Neural cell (in vitro differentiated cells): ENCODE measurements around the gene BCAP31. TPM values are rescaled to one million over a fixed set of nuclear protein-coding genes. Genes with fewer than 3 reads are reported as not detected.

Source experiments
- H2AFZ ChIP-seq: fragments of 200-600, 300-800 bp; sonication (generic), shearing (Covaris generic); 2 replicates; pipeline ENCODE4 v1.6.0; 2014; ENCODE audit warnings: low read depth, mild to moderate bottlenecking, antibody characterized with exemption, low read length, moderate library complexity
- H3F3A ChIP-seq: fragments of 200-600 bp; shearing (Covaris generic); 2 replicates; pipeline ENCODE4 v1.6.1; 2016; ENCODE audit warnings: mild to moderate bottlenecking, moderate library complexity, mixed read lengths, antibody characterized with exemption, low read length; ENCODE audit not compliant: insufficient read depth, poor library complexity, severe bottlenecking
- H3K27ac ChIP-seq: fragments of 200-600, 300-800 bp; sonication (generic), shearing (Covaris generic); 2 replicates; pipeline ENCODE4 v1.5.1; 2014; ENCODE audit warnings: mild to moderate bottlenecking, low read length, moderate library complexity
- H3K27me3 ChIP-seq: fragments of 300-800, 200-600 bp; sonication (generic), shearing (Covaris generic); 2 replicates; pipeline ENCODE4 v1.6.0; 2014; ENCODE audit warnings: mild to moderate bottlenecking, low read depth, low read length, moderate library complexity; ENCODE audit not compliant: insufficient read depth
- H3K36me3 ChIP-seq: fragments of 300-800, 200-600 bp; sonication (generic), shearing (Covaris generic); 2 replicates; pipeline ENCODE4 v1.5.1; 2014; ENCODE audit warnings: mild to moderate bottlenecking, antibody characterized with exemption, low read length, moderate library complexity; ENCODE audit not compliant: insufficient read depth
- H3K4me2 ChIP-seq: fragments of 300-800, 200-600 bp; sonication (generic), shearing (Covaris generic); 2 replicates; pipeline ENCODE4 v1.6.0; 2014; ENCODE audit warnings: mild to moderate bottlenecking, low read length
- H3K4me3 ChIP-seq: fragments of 300-800, 200-600 bp; sonication (generic), shearing (Covaris generic); 2 replicates; pipeline ENCODE4 v1.5.1; 2014; ENCODE audit warnings: mild to moderate bottlenecking, low read length, moderate library complexity
- H3K79me2 ChIP-seq: fragments of 200-600 bp; shearing (Covaris generic); replicated peaks from 2 replicates; pipeline ENCODE4 v1.6.0; 2014; ENCODE audit warnings: mild to moderate bottlenecking, low read length, moderate library complexity; ENCODE audit not compliant: insufficient read depth
- H3K9ac ChIP-seq: fragments of 300-800, 200-600 bp; sonication (generic), shearing (Covaris generic); 2 replicates; pipeline ENCODE4 v1.6.1; 2016; ENCODE audit warnings: mild to moderate bottlenecking, low read length, mixed read lengths
- H3K9me2 ChIP-seq: fragments of 200-600 bp; shearing (Covaris generic); 2 replicates; pipeline ENCODE4 v1.6.1; 2016; ENCODE audit warnings: mild to moderate bottlenecking, low read length, mixed read lengths; ENCODE audit not compliant: insufficient read depth
- H3K9me3 ChIP-seq: fragments of 200-600, 300-800 bp; sonication (generic), shearing (Covaris generic); 2 replicates; pipeline ENCODE4 v1.6.1; 2016; ENCODE audit warnings: mild to moderate bottlenecking, mixed run types, low read length, moderate library complexity, mixed read lengths
- H4K20me1 ChIP-seq: fragments of 200-600 bp; shearing (Covaris generic); 2 replicates; pipeline ENCODE4 v1.6.1; 2016; ENCODE audit warnings: mild to moderate bottlenecking, mixed run types; ENCODE audit not compliant: insufficient read depth
- EP300 ChIP-seq: fragments of 450-650 bp; conservative IDR thresholded peaks from 2 replicates; pipeline ENCODE4 v1.6.1; 2014; ENCODE audit warnings: antibody characterized with exemption, mild to moderate bottlenecking, moderate library complexity; ENCODE audit not compliant: poor library complexity, severe bottlenecking
- EZH2 ChIP-seq: fragments of 200-600, 300-800 bp; shearing (Covaris generic), sonication (generic); IDR thresholded peaks from 2 replicates; pipeline ENCODE4 v1.6.1; 2014; ENCODE audit warnings: antibody characterized with exemption, low read length, borderline replicate concordance, mild to moderate bottlenecking; ENCODE audit not compliant: insufficient read depth, poor library complexity, severe bottlenecking
- MXI1 ChIP-seq: fragments of 450-650 bp; conservative IDR thresholded peaks from 2 replicates; pipeline ENCODE4 v1.6.1; 2014; ENCODE audit warnings: antibody characterized with exemption, mild to moderate bottlenecking; ENCODE audit not compliant: poor library complexity, severe bottlenecking
- POLR2AphosphoS5 ChIP-seq: IDR thresholded peaks from 2 replicates; pipeline ENCODE4 v1.6.1; 2012
- RAD21 ChIP-seq: fragments of 450-650 bp; conservative IDR thresholded peaks from 2 replicates; pipeline ENCODE4 v1.6.1; 2014; ENCODE audit warnings: antibody characterized with exemption, mild to moderate bottlenecking, moderate library complexity
- REST ChIP-seq: IDR thresholded peaks from 2 replicates; pipeline ENCODE4 v1.6.1; 2012; ENCODE audit warnings: borderline replicate concordance
- SMC3 ChIP-seq: fragments of 450-650 bp; conservative IDR thresholded peaks from 2 replicates; pipeline ENCODE4 v1.6.1; 2014; ENCODE audit warnings: antibody characterized with exemption, mild to moderate bottlenecking, moderate library complexity; ENCODE audit not compliant: poor library complexity
- TAF1 ChIP-seq: IDR thresholded peaks from 2 replicates; pipeline ENCODE4 v1.6.1; 2012; ENCODE audit warnings: low read depth
- polyA plus RNA-seq: library from polyadenylated mRNA; depleted of rRNA; stranded (reverse); fragments of >200 nt; gene quantifications from 2 replicates; pipeline ENCODE4 v1.2.3, GENCODE V29; 2014
- TF ChIP-seq, protein P1 (sequence below): fragments of 450-650 bp; IDR thresholded peaks from 2 replicates; pipeline ENCODE4 v1.5.1; 2014; ENCODE audit warnings: antibody characterized with exemption, mild to moderate bottlenecking, moderate library complexity; ENCODE audit not compliant: poor library complexity, severe bottlenecking

BCAP31 gene
- polyA plus RNA-seq, 1 donor from 2014 or later: 182 TPM

- Histone ChIP-seq H3K27ac (no peak overlapping the region), H4K20me1 (no peaks in the 10 kb centered on the region), H3K9ac (no peak overlapping the region), H3F3A (no peaks in the 10 kb centered on the region), H3K27me3 (no peaks in the 10 kb centered on the region), H2AFZ (no peak overlapping the region), H3K9me2 (no peaks in the 10 kb centered on the region), H3K36me3 (no peaks in the 10 kb centered on the region), H3K9me3 (no peaks in the 10 kb centered on the region), H3K4me2 (no peak overlapping the region), H3K79me2 (no peaks in the 10 kb centered on the region), H3K4me3 (no peak overlapping the region)
- TF ChIP-seq EZH2 (no peak), SMC3 (no peak), RAD21 (no peak), TAF1 (no peak), EP300 (no peak), POLR2AphosphoS5 (no peak), MXI1 (no peak), REST (no peak)
- TF ChIP-seq, protein P1, sequence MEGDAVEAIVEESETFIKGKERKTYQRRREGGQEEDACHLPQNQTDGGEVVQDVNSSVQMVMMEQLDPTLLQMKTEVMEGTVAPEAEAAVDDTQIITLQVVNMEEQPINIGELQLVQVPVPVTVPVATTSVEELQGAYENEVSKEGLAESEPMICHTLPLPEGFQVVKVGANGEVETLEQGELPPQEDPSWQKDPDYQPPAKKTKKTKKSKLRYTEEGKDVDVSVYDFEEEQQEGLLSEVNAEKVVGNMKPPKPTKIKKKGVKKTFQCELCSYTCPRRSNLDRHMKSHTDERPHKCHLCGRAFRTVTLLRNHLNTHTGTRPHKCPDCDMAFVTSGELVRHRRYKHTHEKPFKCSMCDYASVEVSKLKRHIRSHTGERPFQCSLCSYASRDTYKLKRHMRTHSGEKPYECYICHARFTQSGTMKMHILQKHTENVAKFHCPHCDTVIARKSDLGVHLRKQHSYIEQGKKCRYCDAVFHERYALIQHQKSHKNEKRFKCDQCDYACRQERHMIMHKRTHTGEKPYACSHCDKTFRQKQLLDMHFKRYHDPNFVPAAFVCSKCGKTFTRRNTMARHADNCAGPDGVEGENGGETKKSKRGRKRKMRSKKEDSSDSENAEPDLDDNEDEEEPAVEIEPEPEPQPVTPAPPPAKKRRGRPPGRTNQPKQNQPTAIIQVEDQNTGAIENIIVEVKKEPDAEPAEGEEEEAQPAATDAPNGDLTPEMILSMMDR: no peak
Observed at GRCh38 chrX:153714256-153714655, 9.9 kb downstream of the BCAP31 start.

DNA sequence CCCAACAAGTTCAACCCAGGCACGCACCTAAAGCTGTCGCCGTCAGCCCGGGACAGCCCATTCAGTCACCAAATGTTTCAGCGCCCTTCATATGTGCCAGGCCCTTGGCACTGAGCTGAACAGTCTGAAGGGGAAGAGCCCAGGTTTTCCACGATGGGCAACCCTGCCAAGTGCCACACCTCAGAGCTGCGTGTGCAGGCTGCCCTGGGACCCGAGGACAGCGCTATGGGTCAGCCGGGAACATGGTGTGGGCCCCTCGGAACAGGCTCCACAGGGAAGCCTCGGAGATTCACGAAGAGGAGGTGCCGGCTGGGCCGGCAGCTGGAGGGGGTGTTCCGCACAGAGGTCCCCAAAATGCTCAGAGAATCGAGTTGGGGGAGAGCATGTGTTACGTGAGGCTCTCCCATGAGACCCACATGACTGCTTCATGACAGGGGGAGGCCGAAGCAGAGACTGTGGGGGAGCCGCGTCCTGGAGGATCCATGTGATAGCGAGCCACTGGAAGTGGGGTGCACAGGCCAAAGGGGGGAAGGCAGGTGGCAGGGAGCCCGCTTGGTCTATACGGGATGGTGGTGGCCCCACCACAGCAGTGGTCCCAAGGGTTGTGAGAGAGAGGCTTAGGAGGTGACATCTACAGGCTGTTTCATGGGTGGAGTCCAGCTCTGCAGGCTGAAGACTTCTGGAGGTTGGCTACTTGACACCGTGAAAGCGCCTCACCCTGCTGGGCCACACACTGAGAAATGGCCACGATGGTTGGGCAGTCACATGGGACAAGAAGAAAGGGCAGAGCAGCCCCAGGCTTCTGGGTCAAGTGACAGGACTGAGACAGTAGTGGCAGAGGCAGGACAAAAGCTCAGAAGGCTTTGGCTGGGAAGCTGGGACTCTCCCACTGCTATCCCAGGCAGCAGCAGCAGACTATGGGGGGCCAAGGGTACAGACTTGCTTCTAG, 14.2 kb downstream of the BCAP31 start:
- H3K4me3 ChIP-seq: no peak overlapping the region
- no peaks in the 10 kb centered on the region for H3K9me3 ChIP-seq
- H2AFZ ChIP-seq: no peak overlapping the region
- no peaks in the 10 kb centered on the region for H3F3A ChIP-seq
- H3K9me2 ChIP-seq: no peaks in the 10 kb centered on the region
- no peaks in the 10 kb centered on the region for H3K27me3 ChIP-seq
- H4K20me1 ChIP-seq: no peaks in the 10 kb centered on the region
- no peak overlapping the region for H3K4me2 ChIP-seq
- TF ChIP-seq SMC3: no peak
- no peak for TF ChIP-seq MXI1
- no peak for TF ChIP-seq POLR2AphosphoS5
- TF ChIP-seq TAF1: no peak
- no peak for TF ChIP-seq EZH2
- no peak for TF ChIP-seq REST
- TF ChIP-seq, protein P1: no peak
- TF ChIP-seq EP300: no peak
- no peak for TF ChIP-seq RAD21
- H3K9ac ChIP-seq: no peak overlapping the region
- H3K79me2 ChIP-seq: no peaks in the 10 kb centered on the region
- no peak overlapping the region for H3K27ac ChIP-seq
- no peaks in the 10 kb centered on the region for H3K36me3 ChIP-seq
